Measurements from ENCODE around the gene SCN4A.

Gene SCN4A

DNA sequence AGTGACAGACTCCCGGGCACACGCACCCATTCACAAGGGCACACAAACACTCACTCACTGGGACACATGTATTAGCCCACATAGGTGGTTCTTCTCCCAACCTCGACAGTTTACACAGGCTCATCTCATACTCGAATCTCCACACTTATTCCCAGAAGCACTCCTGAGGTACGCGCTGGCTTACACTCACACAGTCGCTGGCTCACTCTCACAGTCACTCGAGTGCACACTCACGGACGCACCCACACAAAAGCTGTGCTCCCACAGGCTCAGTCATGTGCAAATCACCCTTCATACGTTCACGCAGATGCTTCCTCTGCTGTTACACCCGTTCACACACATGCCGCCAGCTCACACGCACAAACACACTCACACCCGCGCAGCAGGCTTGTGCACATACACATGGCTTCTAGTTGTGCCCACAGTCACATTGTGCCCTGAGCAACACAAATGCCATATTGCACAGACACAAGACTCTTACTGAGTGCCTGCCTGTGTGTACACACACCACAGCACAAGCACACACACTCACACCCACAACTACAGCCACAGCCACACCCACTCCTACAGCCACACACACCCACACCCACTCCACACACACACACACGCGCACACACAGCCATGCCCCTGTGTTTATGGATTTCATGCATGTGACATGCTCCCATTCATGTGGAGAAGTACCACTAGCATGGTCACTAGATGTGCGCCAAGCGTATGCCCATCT, 17.1 kb upstream of the SCN4A start:
- Histone ChIP-seq H3K9me3 (ENCODE audit: control insufficient read depth, low read length) (no peaks in the 10 kb centered on the region), H3K36me3 (ENCODE audit: control insufficient read depth, insufficient read depth, low read length) (no peaks in the 10 kb centered on the region), H3K4me3 (ENCODE audit: extremely low read depth, insufficient read depth, low read length, poor library complexity, severe bottlenecking) (no peak overlapping the region), H3K4me1 (ENCODE audit: control insufficient read depth, insufficient read depth, low read length, poor library complexity, severe bottlenecking) (peaks cover 19% of the 10 kb centered on the region), H3K27ac (ENCODE audit: low read depth, low read length, severe bottlenecking) (no peak overlapping the region)
- whole genome bisulfite sequencing, 2 experiments (ENCODE audit: insufficient coverage in 2 of 2), result 90 to 92% methylated on average over 21 of the region's 21 CpGs

DNA sequence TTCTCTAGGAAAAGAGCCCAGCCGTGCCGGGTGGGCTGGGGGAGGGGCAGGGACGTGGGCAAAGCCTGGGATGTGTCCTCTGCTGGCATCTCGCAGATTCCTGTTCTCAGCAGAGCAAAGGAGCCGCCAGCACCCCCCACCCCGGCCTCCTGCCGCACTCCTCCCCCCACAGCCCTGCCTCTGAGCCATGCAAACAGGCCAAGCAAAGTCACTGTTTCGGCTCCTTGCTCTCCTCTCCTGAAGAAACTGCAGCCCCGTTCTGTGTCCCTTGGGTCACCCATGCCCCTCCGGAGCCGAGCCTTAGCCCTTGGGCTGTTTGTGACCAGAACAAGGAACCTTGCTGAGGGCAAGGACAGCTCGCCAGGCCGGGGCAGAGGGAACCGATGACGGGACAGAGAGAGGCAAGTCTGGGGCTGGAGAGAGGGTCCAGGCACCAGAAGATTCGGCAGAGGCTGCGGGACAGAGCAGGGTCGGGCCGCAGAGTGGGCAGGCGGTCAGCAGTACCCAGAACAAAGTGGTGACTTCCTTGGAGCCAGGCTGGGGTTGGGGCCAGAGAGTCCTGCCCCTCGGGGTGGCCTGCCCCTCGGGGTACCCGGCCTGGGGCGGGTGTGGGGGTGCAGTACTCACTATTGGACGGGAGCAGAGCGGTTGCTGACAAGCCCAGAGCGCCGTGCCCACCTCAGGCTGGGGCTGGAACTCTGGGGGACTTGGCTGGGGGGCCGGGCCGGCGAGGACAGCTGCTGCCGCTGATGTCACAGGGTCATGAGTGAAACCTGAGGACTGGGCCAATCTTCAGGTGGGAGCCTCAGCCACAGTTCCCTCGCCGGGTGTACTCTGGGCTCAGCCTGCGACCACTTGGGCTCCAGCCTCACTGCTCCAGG, 16.3 kb upstream of the SCN4A start:
- H3K36me3 ChIP-seq (ENCODE audit: control insufficient read depth, insufficient read depth, low read length), result no peaks in the 10 kb centered on the region
- H3K9me3 ChIP-seq (ENCODE audit: control insufficient read depth, low read length), result no peaks in the 10 kb centered on the region
- peaks cover 19% of the 10 kb centered on the region for H3K4me1 ChIP-seq (ENCODE audit: control insufficient read depth, insufficient read depth, low read length, poor library complexity, severe bottlenecking)
- H3K27ac ChIP-seq (ENCODE audit: low read depth, low read length, severe bottlenecking), result peak overlapping the region; percentile 45
- no peak overlapping the region for H3K4me3 ChIP-seq (ENCODE audit: extremely low read depth, insufficient read depth, low read length, poor library complexity, severe bottlenecking)
- WGBS, 2 experiments (ENCODE audit: insufficient coverage in 2 of 2), result 42 to 43% methylated on average over 26 to 30 of the region's 35 CpGs

DNA sequence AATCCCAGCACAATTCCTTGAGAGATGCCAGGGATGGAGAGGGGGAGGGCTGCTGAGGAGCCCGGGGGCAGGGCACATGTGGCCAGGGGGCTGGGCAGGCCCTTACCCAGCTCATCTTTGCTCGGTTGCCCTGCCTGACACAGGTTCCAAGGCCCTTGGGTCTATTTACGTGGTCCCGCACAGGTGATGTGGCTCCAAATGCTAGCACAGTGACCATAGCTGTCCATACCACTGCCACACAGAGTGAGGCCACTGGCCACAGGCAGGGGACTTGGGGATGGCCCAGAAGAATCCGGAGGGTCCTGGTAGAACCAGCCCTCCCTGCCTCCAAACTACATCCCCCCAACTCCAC, 15.4 kb upstream of the SCN4A start:
- no peak overlapping the region for H3K4me3 ChIP-seq (ENCODE audit: extremely low read depth, insufficient read depth, low read length, poor library complexity, severe bottlenecking)
- H3K4me1 ChIP-seq (ENCODE audit: control insufficient read depth, insufficient read depth, low read length, poor library complexity, severe bottlenecking), result peaks cover 19% of the 10 kb centered on the region
- WGBS, 2 experiments (ENCODE audit: insufficient coverage in 2 of 2), result 93 to 100% methylated on average over 3 to 4 of the region's 5 CpGs
- H3K9me3 ChIP-seq (ENCODE audit: control insufficient read depth, low read length), result no peaks in the 10 kb centered on the region
- H3K27ac ChIP-seq (ENCODE audit: low read depth, low read length, severe bottlenecking), result no peak overlapping the region
- no peaks in the 10 kb centered on the region for H3K36me3 ChIP-seq (ENCODE audit: control insufficient read depth, insufficient read depth, low read length)

DNA sequence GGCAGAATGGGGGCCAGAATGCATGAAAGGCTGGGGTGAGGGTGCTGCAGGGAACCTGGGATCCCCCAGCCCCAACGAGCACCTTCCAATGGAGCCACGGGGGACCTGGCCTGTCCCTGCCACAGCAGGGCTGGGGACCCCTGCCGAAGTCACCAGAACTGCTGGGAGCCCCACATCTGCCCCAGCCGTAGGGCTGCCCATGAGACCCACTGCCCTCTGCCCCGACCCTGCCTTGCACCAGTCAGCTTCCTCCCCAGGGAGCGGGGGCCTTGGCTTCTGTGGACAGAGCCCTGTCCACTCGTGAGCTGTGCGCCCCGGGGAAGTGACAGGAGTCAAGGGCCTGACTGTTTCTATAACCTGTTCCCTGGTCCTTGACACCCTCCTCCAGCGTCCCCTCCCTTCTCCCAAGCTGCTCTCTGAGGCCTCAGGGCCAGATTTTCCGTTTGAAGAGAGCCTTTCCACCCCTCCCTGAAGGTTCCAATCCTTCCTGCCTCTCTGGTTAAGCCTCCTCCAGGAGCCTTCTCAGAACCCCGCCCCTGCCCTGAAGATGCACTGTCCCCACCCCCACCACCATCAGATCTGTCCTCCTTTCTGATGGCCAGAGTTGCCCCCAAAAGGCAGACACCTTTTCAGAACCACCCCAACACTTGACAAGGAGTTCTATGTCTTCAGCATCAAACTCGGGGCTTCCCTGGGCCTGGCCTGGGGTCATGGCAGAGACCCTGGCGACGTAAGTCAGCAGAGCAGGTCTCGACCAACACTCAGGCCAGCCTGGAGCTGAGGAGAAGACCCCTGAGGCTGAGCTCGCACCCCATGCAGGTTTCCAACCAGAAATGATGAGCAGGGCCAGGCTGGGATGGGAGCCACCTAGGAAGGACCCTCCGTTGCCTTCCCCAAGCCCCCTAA, 14.8 kb upstream of the SCN4A start:
- Histone ChIP-seq H3K27ac (ENCODE audit: low read depth, low read length, severe bottlenecking) (no peak overlapping the region), H3K36me3 (ENCODE audit: control insufficient read depth, insufficient read depth, low read length) (no peaks in the 10 kb centered on the region), H3K9me3 (ENCODE audit: control insufficient read depth, low read length) (no peaks in the 10 kb centered on the region), H3K4me3 (ENCODE audit: extremely low read depth, insufficient read depth, low read length, poor library complexity, severe bottlenecking) (no peak overlapping the region), H3K4me1 (ENCODE audit: control insufficient read depth, insufficient read depth, low read length, poor library complexity, severe bottlenecking) (peaks cover 19% of the 10 kb centered on the region)
- 86% methylated on average over 15 to 16 of the region's 18 CpGs for WGBS, 2 experiments (ENCODE audit: insufficient coverage in 2 of 2)

DNA sequence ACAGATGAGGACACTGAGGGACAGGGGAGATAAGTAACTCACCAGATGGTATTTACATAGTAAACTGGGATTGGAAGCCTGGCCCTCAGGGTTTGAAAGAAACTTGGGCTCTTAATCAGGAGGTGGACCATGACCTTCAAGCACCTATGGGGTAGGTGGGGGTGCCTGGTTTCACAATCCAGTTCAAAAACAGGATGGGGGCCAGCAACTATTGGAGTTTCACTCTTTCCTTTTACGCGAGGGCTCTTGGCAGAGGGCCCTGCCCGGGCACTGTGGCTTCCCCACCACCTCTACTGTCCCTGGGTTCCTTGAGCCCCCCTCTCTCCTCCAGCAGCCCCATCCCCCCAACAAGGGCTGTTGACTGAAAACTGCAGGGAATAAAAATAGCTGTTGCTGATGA, 14.1 kb upstream of the SCN4A start:
- Histone ChIP-seq H3K4me1 (ENCODE audit: control insufficient read depth, insufficient read depth, low read length, poor library complexity, severe bottlenecking) (peaks cover 19% of the 10 kb centered on the region), H3K9me3 (ENCODE audit: control insufficient read depth, low read length) (no peaks in the 10 kb centered on the region), H3K36me3 (ENCODE audit: control insufficient read depth, insufficient read depth, low read length) (no peaks in the 10 kb centered on the region), H3K27ac (ENCODE audit: low read depth, low read length, severe bottlenecking) (no peak overlapping the region), H3K4me3 (ENCODE audit: extremely low read depth, insufficient read depth, low read length, poor library complexity, severe bottlenecking) (no peak overlapping the region)
- WGBS, 2 experiments (ENCODE audit: insufficient coverage in 2 of 2), result 93 to 100% methylated on average over 3 of the region's 3 CpGs

DNA sequence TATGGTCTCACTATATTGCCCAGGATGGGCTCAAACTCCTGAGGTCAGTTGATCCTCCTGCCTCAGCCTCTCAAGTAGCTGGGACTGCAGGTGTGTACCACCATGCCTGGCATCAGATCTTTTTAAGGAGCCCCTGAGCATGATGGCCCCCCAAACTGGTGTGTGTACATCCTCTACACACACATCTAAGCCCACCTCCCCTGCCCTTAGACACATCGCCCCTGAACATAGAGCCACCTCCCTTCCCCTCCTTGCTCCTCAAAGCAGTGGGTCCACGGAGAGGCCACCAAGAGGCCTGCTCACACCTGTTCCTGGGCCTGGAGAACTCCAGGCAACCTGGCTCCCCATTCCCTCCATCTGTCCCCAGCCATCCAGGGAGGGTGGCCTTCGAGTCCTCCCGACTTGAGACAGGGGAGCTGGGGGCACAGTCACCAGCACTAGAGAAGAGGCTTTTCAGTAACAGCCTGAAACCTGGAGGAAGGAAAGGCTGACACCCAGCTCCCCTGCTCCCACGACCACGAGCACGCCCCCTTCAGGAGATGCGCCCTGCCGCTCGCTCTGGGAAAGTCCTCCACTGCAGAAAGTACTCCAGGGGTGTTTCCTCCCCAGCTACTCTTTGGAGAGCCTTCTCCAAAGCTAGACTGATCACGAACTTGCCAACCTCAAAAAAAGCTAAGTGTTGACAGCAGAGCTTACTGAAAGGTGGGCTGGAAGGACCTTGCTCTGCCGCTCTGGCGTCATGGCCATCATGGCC, 12.8 kb upstream of the SCN4A start:
- Histone ChIP-seq H3K36me3 (ENCODE audit: control insufficient read depth, insufficient read depth, low read length) (no peaks in the 10 kb centered on the region), H3K9me3 (ENCODE audit: control insufficient read depth, low read length) (no peaks in the 10 kb centered on the region), H3K27ac (ENCODE audit: low read depth, low read length, severe bottlenecking) (no peak overlapping the region), H3K4me1 (ENCODE audit: control insufficient read depth, insufficient read depth, low read length, poor library complexity, severe bottlenecking) (peaks cover 19% of the 10 kb centered on the region), H3K4me3 (ENCODE audit: extremely low read depth, insufficient read depth, low read length, poor library complexity, severe bottlenecking) (no peak overlapping the region)
- WGBS, 2 experiments (ENCODE audit: insufficient coverage in 2 of 2), result 84 to 86% methylated on average over 10 to 12 of the region's 13 CpGs

DNA sequence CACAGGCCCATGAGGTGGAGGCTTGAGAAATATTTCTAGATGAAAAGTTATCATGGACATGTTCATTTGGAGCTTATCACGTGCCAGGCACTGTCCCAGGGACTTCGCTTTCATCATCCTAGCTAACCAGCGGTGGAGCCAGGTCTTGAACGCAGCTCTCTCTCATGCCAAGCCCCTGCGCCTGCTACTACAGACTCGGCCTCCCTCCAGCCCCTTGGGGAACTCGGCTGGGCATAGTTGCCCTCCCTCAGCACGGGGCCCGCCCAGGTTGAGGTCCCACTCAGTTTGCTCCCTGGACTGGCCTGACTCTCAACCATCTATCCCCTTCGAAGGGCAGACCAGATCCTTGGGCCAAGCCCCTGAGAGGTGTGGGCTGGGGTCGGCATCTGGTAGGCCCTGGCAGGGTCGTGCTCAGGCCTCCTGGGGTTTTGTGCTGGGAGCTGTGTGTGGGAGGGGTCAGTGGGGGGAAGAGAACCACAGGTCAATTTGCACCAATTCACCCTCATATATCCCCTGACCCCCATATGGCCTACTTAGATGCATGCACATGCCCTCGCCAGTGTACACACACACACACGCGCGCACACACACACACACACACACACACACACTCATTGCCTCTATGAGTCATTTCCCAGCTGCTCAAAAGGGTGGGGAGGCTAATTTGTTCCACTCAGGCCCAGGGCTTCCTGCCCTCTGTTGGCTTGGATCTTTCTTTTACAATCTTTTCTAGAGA, 12.1 kb upstream of the SCN4A start:
- Histone ChIP-seq H3K4me3 (ENCODE audit: extremely low read depth, insufficient read depth, low read length, poor library complexity, severe bottlenecking) (no peak overlapping the region), H3K36me3 (ENCODE audit: control insufficient read depth, insufficient read depth, low read length) (no peaks in the 10 kb centered on the region), H3K4me1 (ENCODE audit: control insufficient read depth, insufficient read depth, low read length, poor library complexity, severe bottlenecking) (peaks cover 19% of the 10 kb centered on the region), H3K27ac (ENCODE audit: low read depth, low read length, severe bottlenecking) (no peak overlapping the region), H3K9me3 (ENCODE audit: control insufficient read depth, low read length) (no peaks in the 10 kb centered on the region)
- WGBS, 2 experiments (ENCODE audit: insufficient coverage in 2 of 2), result 91 to 97% methylated on average over 10 to 13 of the region's 16 CpGs

DNA sequence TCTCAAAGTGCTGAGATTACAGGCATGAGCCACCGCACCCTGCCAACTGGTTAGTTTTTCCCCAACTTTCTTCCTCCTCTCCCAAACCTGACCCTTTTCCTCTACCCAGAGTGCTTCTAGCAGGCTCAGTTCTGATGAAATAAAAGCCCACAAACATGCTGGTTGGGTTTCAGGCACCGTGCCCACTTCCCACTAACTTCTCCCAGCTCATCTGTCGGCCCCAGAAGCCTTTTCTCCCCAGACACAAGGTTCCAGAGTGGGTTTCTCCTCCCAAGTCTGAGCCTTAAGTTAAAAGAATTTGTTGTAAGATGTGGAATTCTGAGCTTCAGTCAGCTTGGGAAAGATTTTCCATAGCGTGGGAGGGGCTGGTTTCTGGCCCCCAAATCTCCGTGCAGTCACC, 11.5 kb upstream of the SCN4A start:
- Histone ChIP-seq H3K27ac (ENCODE audit: low read depth, low read length, severe bottlenecking) (no peak overlapping the region), H3K36me3 (ENCODE audit: control insufficient read depth, insufficient read depth, low read length) (no peaks in the 10 kb centered on the region)
- WGBS, 2 experiments (ENCODE audit: insufficient coverage in 2 of 2), result 90 to 93% methylated on average over 4 of the region's 5 CpGs

DNA sequence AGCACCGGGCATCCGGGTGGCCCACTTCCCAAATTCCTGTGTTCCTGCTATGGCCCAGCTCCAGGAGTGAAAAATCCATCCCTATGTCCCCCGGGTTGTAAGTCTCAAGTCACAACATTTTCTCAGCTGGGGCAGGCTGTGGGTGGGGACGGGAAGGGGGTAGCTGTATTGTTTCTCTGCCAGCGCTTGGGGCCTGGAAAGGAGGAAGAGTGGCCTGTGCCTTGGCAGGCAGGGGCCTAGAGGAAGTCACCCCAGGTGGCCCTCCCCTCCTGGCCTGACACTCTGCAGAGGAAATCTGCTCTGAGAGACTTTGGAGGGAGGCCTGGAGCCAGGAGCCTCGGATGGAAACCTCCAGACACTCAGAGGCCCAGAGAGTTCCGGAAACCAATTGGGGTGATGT, 10.6 kb upstream of the SCN4A start:
- Histone ChIP-seq H3K9me3 (ENCODE audit: control insufficient read depth, low read length) (no peaks in the 10 kb centered on the region), H3K4me3 (ENCODE audit: extremely low read depth, insufficient read depth, low read length, poor library complexity, severe bottlenecking) (no peak overlapping the region), H3K36me3 (ENCODE audit: control insufficient read depth, insufficient read depth, low read length) (no peaks in the 10 kb centered on the region), H3K4me1 (ENCODE audit: control insufficient read depth, insufficient read depth, low read length, poor library complexity, severe bottlenecking) (peaks cover 7% of the 10 kb centered on the region), H3K27ac (ENCODE audit: low read depth, low read length, severe bottlenecking) (no peak overlapping the region)
- WGBS, 2 experiments (ENCODE audit: insufficient coverage in 2 of 2), result 81 to 96% methylated on average over 5 to 6 of the region's 7 CpGs

More for the DNA sequence above, 11.5 kb upstream of the SCN4A start:
- no peaks in the 10 kb centered on the region for H3K9me3 ChIP-seq (ENCODE audit: control insufficient read depth, low read length)
- H3K4me3 ChIP-seq (ENCODE audit: extremely low read depth, insufficient read depth, low read length, poor library complexity, severe bottlenecking), result no peak overlapping the region
- peaks cover 16% of the 10 kb centered on the region for H3K4me1 ChIP-seq (ENCODE audit: control insufficient read depth, insufficient read depth, low read length, poor library complexity, severe bottlenecking)

Measured in mesodermal cell (in vitro differentiated cells).